GM12891 (cell line): ENCODE data around the gene SPATS2.

Source experiments
- PAX5 ChIP-seq: IDR thresholded peaks from 2 replicates; pipeline ENCODE4 v1.6.1; 2011; ENCODE audit warnings: low read length, moderate library complexity, mild to moderate bottlenecking; ENCODE audit not compliant: insufficient read depth, severe bottlenecking
- POLR2AphosphoS5 ChIP-seq: IDR thresholded peaks from 2 replicates; pipeline ENCODE4 v1.6.1; 2011; ENCODE audit warnings: low read depth, low read length, control low read depth
- TAF1 ChIP-seq: IDR thresholded peaks from 2 replicates; pipeline ENCODE4 v1.6.1; 2011; ENCODE audit warnings: low read depth, low read length, control low read depth

GRCh38 chr12:49559011-49559675 is 191.9 kb downstream of the SPATS2 start:
- TF ChIP-seq PAX5 (no peak), POLR2AphosphoS5 (no peak), TAF1 (no peak)
